Stimulated activated CD8-positive, alpha-beta memory T cell treated with anti-CD3 and anti-CD28 coated beads, Interleukin-15, amount 100 ng/mL, for 48 hours (primary cell): Measurements from ENCODE around the gene TSPAN6.

ENCODE experiments used
- DNase-seq, 2 donors: peaks; one replicate each; pipeline ENCODE4 v3.0.0-alpha.2; 2020; ENCODE audit warnings: low read depth in 2 of 2

The TSPAN6 gene

DNA sequence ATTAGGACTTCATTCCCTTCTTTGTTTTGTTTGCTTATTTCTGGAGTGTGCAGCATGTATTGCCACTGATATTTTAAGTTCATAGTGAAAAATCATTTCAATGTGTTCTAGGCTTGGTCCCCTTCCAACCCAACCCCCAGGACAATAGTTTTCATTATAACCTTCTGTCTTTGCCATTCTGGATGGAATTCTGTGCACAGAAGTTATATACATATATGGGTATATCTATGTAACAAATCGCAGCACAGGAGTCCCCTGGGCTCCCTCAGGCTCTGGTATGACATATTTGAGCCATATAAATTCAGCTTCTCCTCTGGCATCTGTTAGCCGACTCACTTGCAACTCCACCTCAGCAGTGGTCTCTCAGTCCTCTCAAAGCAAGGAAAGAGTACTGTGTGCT is 52.0 kb downstream of the TSPAN6 start, which contains the start of gene TNMD:
TSS of gene TNMD (plus strand) at position 326 of the 400 bp plus-strand sequence. CDS start 83 bp downstream, outside the sequence.
- no peak for DNase-seq
